Mesenchymal stem cell (in vitro differentiated cells and primary cell): Measurements from ENCODE around the gene LPO.

Experiments
- DNase-seq: peaks from one replicate; pipeline ENCODE4 v3.0.0-alpha.2; 2013
- H2AFZ ChIP-seq: one replicate; pipeline ENCODE4 v1.6.1; 2013; ENCODE audit warnings: low read depth, mild to moderate bottlenecking, control low read depth, inconsistent platforms, low read length, moderate library complexity
- H2AK5ac ChIP-seq: 2 replicates; pipeline ENCODE4 v1.6.1; 2013; ENCODE audit warnings: low read length, moderate library complexity, mild to moderate bottlenecking, inconsistent platforms; ENCODE audit not compliant: severe bottlenecking
- H2BK120ac ChIP-seq: one replicate; pipeline ENCODE4 v1.6.1; 2013; ENCODE audit warnings: low read depth, mild to moderate bottlenecking, inconsistent platforms, low read length, moderate library complexity
- H2BK12ac ChIP-seq, 2 experiments: one replicate each; pipeline ENCODE4 v1.6.1; 2013; ENCODE audit warnings: inconsistent platforms in 2 of 2, low read length in 2 of 2, mild to moderate bottlenecking in 2 of 2, moderate library complexity in 2 of 2, control low read depth in 1 of 2
- H2BK15ac ChIP-seq: one replicate; pipeline ENCODE4 v1.6.1; 2013; ENCODE audit warnings: mild to moderate bottlenecking, low read depth, inconsistent platforms; ENCODE audit not compliant: poor library complexity, severe bottlenecking
- H2BK5ac ChIP-seq: 2 replicates; pipeline ENCODE4 v1.6.1; 2013; ENCODE audit warnings: low read depth, mild to moderate bottlenecking, low read length, control low read depth, inconsistent platforms; ENCODE audit not compliant: poor library complexity, severe bottlenecking
- H3K14ac ChIP-seq, 2 experiments: one replicate each; pipeline ENCODE4 v1.6.1; 2013; ENCODE audit warnings: inconsistent platforms in 2 of 2, low read length in 2 of 2, control low read depth in 1 of 2, mild to moderate bottlenecking in 1 of 2, moderate library complexity in 1 of 2
- H3K18ac ChIP-seq, 2 experiments: one replicate each; pipeline ENCODE4 v1.6.1; 2013; ENCODE audit warnings: inconsistent platforms in 2 of 2, low read length in 2 of 2, control low read depth in 1 of 2, low read depth in 1 of 2, mild to moderate bottlenecking in 1 of 2
- H3K23ac ChIP-seq, 2 experiments: one replicate each; pipeline ENCODE4 v1.6.1; 2013; ENCODE audit warnings: inconsistent platforms in 2 of 2, low read length in 2 of 2, mild to moderate bottlenecking in 2 of 2, moderate library complexity in 2 of 2, control low read depth in 1 of 2
- H3K27ac ChIP-seq: 2 replicates; pipeline ENCODE4 v1.5.1; 2013; ENCODE audit warnings: mild to moderate bottlenecking, moderate library complexity, low read length, control low read depth, inconsistent platforms; ENCODE audit not compliant: poor library complexity, severe bottlenecking
- H3K27me3 ChIP-seq, 2 experiments: 2 replicates each; pipeline versions ENCODE4 v1.6.1 to v1.7.0; 2013; ENCODE audit warnings: low read length in 2 of 2, mild to moderate bottlenecking in 2 of 2, moderate library complexity in 2 of 2, control low read depth in 1 of 2, inconsistent platforms in 1 of 2; ENCODE audit not compliant: control insufficient read depth in 1 of 2, insufficient read depth in 1 of 2
- H3K36me3 ChIP-seq, 2 experiments: 2 replicates each; pipeline versions ENCODE4 v1.6.1 to v1.7.0; 2013; ENCODE audit warnings: low read length in 2 of 2, control low read depth in 1 of 2, inconsistent platforms in 1 of 2, low read depth in 1 of 2, mild to moderate bottlenecking in 1 of 2; ENCODE audit not compliant: insufficient read depth in 2 of 2, control insufficient read depth in 1 of 2
- H3K4ac ChIP-seq, 2 experiments: one replicate each; pipeline ENCODE4 v1.6.1; 2013; ENCODE audit warnings: inconsistent platforms in 2 of 2, low read length in 2 of 2, mild to moderate bottlenecking in 2 of 2, moderate library complexity in 2 of 2, control low read depth in 1 of 2, low read depth in 1 of 2
- H3K4me1 ChIP-seq: 2 replicates; pipeline ENCODE4 v1.6.1; 2013; ENCODE audit warnings: low read depth, low read length, control low read depth; ENCODE audit not compliant: control insufficient read depth, insufficient read depth
- H3K4me2 ChIP-seq: 2 replicates; pipeline ENCODE4 v1.6.1; 2013; ENCODE audit warnings: low read length, mild to moderate bottlenecking, inconsistent platforms; ENCODE audit not compliant: poor library complexity, severe bottlenecking
- H3K4me3 ChIP-seq, 2 experiments: 2 replicates each; pipeline versions ENCODE4 v1.5.1 to v1.7.0; 2013; ENCODE audit warnings: low read length in 2 of 2, mild to moderate bottlenecking in 2 of 2, control low read depth in 1 of 2, low read depth in 1 of 2; ENCODE audit not compliant: insufficient read depth in 1 of 2
- H3K79me1 ChIP-seq: replicated peaks from 2 replicates; pipeline ENCODE4 v1.6.1; 2013; ENCODE audit warnings: mild to moderate bottlenecking, control low read depth, low read length, inconsistent platforms; ENCODE audit not compliant: poor library complexity, severe bottlenecking
- H3K9ac ChIP-seq: 2 replicates; pipeline ENCODE4 v1.7.0; 2013; ENCODE audit warnings: mild to moderate bottlenecking, low read length, moderate library complexity
- H3K9me3 ChIP-seq: 2 replicates; pipeline ENCODE4 v1.7.0; 2013; ENCODE audit warnings: mild to moderate bottlenecking, low read length; ENCODE audit not compliant: control insufficient read depth
- H4K8ac ChIP-seq: one replicate; pipeline ENCODE4 v1.6.1; 2013; ENCODE audit warnings: inconsistent platforms, mild to moderate bottlenecking, low read length, moderate library complexity
- H4K91ac ChIP-seq: one replicate; pipeline ENCODE4 v1.6.1; 2013; ENCODE audit warnings: mild to moderate bottlenecking, low read length, inconsistent platforms
- WGBS: methylation state at CpG from one replicate; pipeline ENCODE4 v1.1.7; 2013; ENCODE audit warnings: mixed read lengths; 5-methylcytosine and 5-hydroxymethylcytosine counted together

LPO gene

DNA sequence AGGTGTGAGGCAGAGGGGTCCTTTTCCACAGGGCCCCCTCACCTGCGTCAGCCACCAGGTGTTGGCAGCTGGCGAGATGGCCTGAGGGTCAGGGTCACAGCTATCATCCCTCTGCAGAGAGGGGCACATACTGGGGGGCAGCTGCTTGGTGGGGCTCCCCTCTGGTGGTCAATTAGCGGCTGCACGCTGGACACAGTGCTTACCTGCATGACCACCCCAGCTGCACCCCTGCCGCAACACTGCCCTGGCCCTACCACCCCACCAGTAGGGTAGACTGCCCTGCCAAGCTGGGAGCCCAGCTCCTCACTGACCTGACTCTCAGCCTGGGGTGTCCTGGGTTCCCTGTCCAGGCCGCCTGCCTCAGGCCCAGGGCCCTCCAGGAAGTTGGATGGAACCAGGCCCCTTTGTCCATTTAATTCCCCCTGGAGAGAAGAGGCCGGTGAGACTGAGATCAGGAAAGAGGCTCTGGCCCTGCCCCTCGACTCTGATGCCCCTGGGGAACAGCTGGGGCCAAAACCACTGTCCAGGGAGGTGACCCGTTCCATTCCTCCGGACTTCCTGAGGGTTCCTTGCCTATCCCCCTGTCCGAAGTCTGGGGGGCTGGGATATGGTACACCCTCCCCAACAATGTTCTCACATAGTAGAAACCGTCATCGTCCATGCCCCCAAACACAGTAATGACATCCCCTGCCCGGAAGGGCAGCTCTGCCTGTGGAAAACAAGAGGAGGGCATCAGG, 66.5 kb downstream of the LPO start:
- no peak overlapping the region for H2AK5ac ChIP-seq
- H2BK15ac ChIP-seq: no peak overlapping the region
- H3K14ac ChIP-seq: no peak overlapping the region
- H2AFZ ChIP-seq: no peak overlapping the region
- no peak overlapping the region for H2BK5ac ChIP-seq
- no peak overlapping the region for H3K18ac ChIP-seq
- no peak overlapping the region for H3K4me2 ChIP-seq
- peak overlapping the region; percentile 2 for H4K91ac ChIP-seq
- H4K8ac ChIP-seq: no peak overlapping the region
- H3K27ac ChIP-seq: no peak overlapping the region
- 86% methylated on average over 14 of the region's 14 CpGs for WGBS
- H3K23ac ChIP-seq: no peak overlapping the region
- H2BK120ac ChIP-seq: no peak overlapping the region
- H3K9ac ChIP-seq: no peak overlapping the region
- H3K79me1 ChIP-seq: no peaks in the 10 kb centered on the region
- H3K4me3 ChIP-seq: no peak overlapping the region
- no peak overlapping the region for H3K4ac ChIP-seq
- no peaks in the 10 kb centered on the region for H3K36me3 ChIP-seq
- H3K9me3 ChIP-seq: no peaks in the 10 kb centered on the region
- peaks cover 36 to 74% of the 10 kb centered on the region in 2 experiments for H3K27me3 ChIP-seq
- no peaks in the 10 kb centered on the region for H3K4me1 ChIP-seq
- no peak overlapping the region for H2BK12ac ChIP-seq
- DNase-seq: no peak

DNA sequence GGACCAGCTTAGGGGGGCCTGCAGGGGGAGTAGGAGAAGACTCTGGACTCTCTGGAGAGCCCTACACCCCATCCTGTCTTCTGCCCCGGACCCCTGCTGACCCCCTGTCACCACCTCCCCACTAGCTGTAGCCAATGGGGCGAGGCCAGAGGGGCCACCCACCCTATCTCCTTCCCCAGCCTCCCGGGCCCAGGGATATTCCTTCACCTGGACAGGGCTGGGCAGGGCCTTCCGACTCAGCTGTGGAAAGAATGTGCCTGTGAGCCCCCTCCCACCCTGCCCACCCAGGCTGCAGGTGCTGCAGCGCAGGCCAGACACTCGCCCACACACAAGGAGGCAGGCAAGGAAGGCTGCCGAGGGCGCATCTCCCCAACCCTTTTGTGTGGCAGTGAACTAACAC, 67.2 kb downstream of the LPO start:
- Histone ChIP-seq H2BK12ac (no peak overlapping the region), H2BK15ac (no peak overlapping the region), H3K36me3 (no peaks in the 10 kb centered on the region), H4K8ac (no peak overlapping the region), H3K18ac (no peak overlapping the region), H2AK5ac (no peak overlapping the region), H3K27ac (no peak overlapping the region), H3K4ac (no peak overlapping the region), H3K9ac (no peak overlapping the region), H3K9me3 (no peaks in the 10 kb centered on the region), H2BK120ac (no peak overlapping the region), H3K4me2 (no peak overlapping the region), H2AFZ (no peak overlapping the region), H3K14ac (no peak overlapping the region), H3K79me1 (no peaks in the 10 kb centered on the region), H3K27me3 (peaks cover 32 to 69% of the 10 kb centered on the region in 2 experiments), H3K23ac (no peak overlapping the region), H4K91ac (no peak overlapping the region), H3K4me1 (no peaks in the 10 kb centered on the region), H2BK5ac (no peak overlapping the region), H3K4me3 (no peak overlapping the region)
- WGBS: 73% methylated on average over 8 of the region's 8 CpGs
- no peak for DNase-seq

DNA sequence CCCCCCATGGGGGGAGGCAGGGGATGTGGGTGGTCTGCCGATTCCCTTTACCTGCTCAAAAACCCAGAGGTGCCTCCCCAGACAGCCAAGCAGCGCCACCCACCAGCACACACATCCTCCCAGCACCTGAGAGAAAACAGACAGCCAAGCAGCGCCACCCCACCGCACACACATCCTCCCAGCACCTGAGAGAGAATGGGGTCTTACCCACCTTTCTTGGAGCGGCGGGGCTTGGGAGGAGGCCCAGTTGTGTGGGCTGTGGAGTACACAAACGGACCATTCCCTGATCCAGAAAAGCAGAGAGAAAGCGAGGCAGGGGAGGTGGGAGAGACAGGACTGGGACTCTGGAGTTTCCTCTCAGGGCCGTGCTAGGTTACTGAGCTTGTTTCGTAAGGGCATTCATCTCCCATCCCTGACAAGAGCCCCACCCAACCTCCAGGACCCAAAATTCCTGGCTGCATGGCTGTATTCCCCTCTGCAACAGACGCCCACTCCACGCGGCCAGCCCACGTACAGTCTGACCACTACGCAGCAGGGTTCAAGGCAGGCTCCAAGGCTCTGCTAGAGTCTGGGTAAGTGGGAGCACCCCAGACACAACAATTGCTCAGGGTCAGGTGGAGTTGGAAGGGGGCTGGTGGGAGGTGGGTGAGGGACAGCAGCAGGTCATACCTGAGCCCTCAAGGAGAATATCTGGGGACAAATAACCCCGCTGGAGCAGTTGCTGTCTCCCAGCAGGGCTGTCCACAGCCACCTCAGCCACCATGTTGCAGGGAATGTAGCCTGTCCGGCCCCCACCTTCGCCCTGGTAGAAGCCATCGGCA, 68.0 kb downstream of the LPO start:
- no peak overlapping the region for H3K4me3 ChIP-seq
- H2AFZ ChIP-seq: no peak overlapping the region
- H3K9ac ChIP-seq: no peak overlapping the region
- H3K27ac ChIP-seq: no peak overlapping the region
- H2BK12ac ChIP-seq: no peak overlapping the region
- H2AK5ac ChIP-seq: no peak overlapping the region
- WGBS: 84% methylated on average over 19 of the region's 19 CpGs
- no peak overlapping the region for H3K23ac ChIP-seq
- no peak overlapping the region for H3K14ac ChIP-seq
- H3K9me3 ChIP-seq: no peaks in the 10 kb centered on the region
- no peak overlapping the region for H4K91ac ChIP-seq
- no peak overlapping the region for H2BK15ac ChIP-seq
- H2BK120ac ChIP-seq: no peak overlapping the region
- peaks cover 31 to 66% of the 10 kb centered on the region in 2 experiments for H3K27me3 ChIP-seq
- no peak overlapping the region for H2BK5ac ChIP-seq
- no peak overlapping the region for H3K4me2 ChIP-seq
- H3K18ac ChIP-seq: no peak overlapping the region
- DNase-seq: no peak
- H3K36me3 ChIP-seq: no peaks in the 10 kb centered on the region
- no peaks in the 10 kb centered on the region for H3K4me1 ChIP-seq
- H3K4ac ChIP-seq: no peak overlapping the region
- H3K79me1 ChIP-seq: no peaks in the 10 kb centered on the region
- no peak overlapping the region for H4K8ac ChIP-seq

DNA sequence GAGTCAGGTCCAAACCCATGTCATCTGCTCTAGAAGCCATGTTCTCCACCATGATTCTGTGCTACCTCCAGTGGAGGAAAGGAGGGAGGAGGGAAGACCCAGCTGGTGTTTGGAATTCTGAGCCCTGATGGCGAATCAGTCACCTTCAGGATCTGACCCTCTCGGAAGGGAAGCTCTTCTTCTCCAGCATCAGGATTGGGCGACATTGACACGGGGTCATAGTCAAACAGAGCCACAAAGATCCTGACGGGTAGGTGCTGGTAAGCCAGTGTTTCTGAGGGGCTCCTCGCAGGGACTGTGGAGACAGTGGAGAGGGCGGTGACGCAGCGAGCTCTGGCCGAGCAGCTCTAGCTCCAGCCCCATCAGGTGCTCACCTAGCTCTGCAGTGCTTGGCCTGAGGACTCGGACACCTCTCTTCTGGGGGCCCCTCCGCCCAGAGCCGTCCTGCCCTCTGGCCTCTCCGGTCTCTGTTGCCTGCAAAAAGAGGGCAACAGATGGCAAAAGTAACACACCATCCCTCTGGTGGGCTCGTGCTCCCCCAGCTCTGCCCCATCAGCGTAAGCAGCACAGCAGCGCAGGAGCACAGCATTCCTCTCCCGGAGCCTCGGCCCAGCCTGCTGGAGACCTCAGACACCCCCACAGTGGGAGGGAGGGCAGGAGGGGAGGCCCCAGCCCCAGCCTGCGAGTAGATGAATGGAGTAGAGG, 69.2 kb downstream of the LPO start:
- no peaks in the 10 kb centered on the region for H3K36me3 ChIP-seq
- no peaks in the 10 kb centered on the region for H3K9me3 ChIP-seq
- no peak overlapping the region for H4K91ac ChIP-seq
- H3K9ac ChIP-seq: no peak overlapping the region
- no peak overlapping the region for H3K23ac ChIP-seq
- peaks cover 28 to 56% of the 10 kb centered on the region in 2 experiments for H3K27me3 ChIP-seq
- no peak overlapping the region for H3K4ac ChIP-seq
- no peak overlapping the region for H3K4me2 ChIP-seq
- no peak overlapping the region for H2BK120ac ChIP-seq
- no peak overlapping the region for H2BK12ac ChIP-seq
- H3K4me3 ChIP-seq: no peak overlapping the region
- WGBS: 87% methylated on average over 20 of the region's 20 CpGs
- H3K18ac ChIP-seq: no peak overlapping the region
- H4K8ac ChIP-seq: no peak overlapping the region
- no peaks in the 10 kb centered on the region for H3K4me1 ChIP-seq
- H3K14ac ChIP-seq: no peak overlapping the region
- no peak overlapping the region for H3K27ac ChIP-seq
- H2AK5ac ChIP-seq: no peak overlapping the region
- no peaks in the 10 kb centered on the region for H3K79me1 ChIP-seq
- no peak overlapping the region for H2AFZ ChIP-seq
- no peak overlapping the region for H2BK5ac ChIP-seq
- no peak overlapping the region for H2BK15ac ChIP-seq
- DNase-seq: no peak
